Measurements from ENCODE around the gene PEX16. TPM values are rescaled to one million over a fixed set of nuclear protein-coding genes. Genes with fewer than 3 reads are reported as not detected.
A peak's percentile ranks its signal among the peaks of the same experiment; 100 is the strongest.

The PEX16 gene
- total and polyA plus RNA-seq, 2 of the 13 experiments (the other 11 are each of a cell fraction or from before 2014, with no cell fraction given) = 12.5 to 21.8 TPM

DNA sequence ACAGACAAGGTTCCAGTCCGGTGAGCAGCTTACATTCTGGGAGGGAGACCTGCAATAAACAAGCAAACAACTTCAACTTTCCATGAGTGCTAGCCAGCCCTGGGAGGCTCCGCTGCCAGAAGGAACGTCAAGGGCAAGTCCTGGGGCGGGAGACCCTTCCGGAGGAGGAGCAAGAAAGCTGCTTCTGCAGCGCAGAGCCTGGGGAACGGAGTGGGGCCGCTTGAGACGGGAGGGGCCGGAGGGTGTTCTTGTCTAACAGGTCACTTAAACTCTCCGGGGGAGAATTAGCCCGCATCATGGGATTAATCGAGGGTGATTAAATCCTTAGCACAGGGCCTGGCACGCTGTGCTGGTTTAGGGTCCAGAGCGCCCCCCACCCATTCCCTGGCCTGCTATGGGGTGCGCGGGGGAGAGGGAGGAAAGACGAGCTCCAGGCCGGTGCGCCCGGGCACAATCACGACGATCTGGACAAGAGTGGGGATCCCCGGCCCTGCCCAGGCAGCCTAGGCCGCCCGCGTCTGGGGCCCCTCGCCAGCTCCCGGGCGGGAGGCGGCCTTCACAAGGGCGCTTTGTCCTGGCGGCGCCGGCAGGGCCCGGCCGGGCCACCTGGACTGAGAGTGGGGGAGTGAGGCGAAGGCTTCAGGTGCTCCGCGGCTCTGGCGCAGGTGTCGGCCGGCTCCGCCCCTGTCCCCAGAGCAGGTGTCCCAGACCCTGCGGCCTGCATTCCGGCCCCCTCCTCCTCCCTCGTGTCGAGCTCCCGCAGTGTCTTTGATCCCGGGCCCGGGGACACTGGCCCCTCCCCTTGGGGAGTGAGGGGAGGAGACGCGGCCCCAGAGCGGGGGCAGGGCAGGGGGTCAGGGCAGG is 4.1 kb upstream of the PEX16 start (continued):
- TF ChIP-seq ZNF646 (CRISPR knock-in tag; IDR thresholded peaks at IDR 0.05) (no peak), FOXM1 (CRISPR knock-in tag; IDR thresholded peaks at IDR 0.05) (no peak), FUBP1 (CRISPR knock-in tag; IDR thresholded peaks at IDR 0.05; ENCODE audit: borderline replicate concordance) (no peak), ZNF598 (CRISPR knock-in tag; IDR thresholded peaks at IDR 0.05; ENCODE audit: borderline replicate concordance) (no peak), ZKSCAN5 (CRISPR knock-in tag; IDR thresholded peaks at IDR 0.05) (no peak), ZNF383 (CRISPR knock-in tag; IDR thresholded peaks at IDR 0.05; ENCODE audit: borderline replicate concordance) (no peak), RNF2 (conservative IDR thresholded peaks at IDR 0.05; ENCODE audit: low read depth) (no peak; the same call in 1 of the 2 replicates), SNAPC2 (CRISPR knock-in tag; IDR thresholded peaks at IDR 0.05) (no peak), TFE3 (CRISPR knock-in tag; IDR thresholded peaks at IDR 0.05) (no peak), POLR2G (IDR thresholded peaks at IDR 0.05; ENCODE audit: low read depth, low read length) (peak; percentile 60), SETDB1 (CRISPR knock-in tag; IDR thresholded peaks at IDR 0.05; ENCODE audit: borderline replicate concordance) (no peak), TBP (CRISPR knock-in tag; IDR thresholded peaks at IDR 0.05) (no peak), SMAD9 (CRISPR knock-in tag; IDR thresholded peaks at IDR 0.05) (no peak), HMG20B (CRISPR knock-in tag; conservative IDR thresholded peaks at IDR 0.05) (no peak; the same call in 1 of the 2 replicates), RAD51 (IDR thresholded peaks at IDR 0.05; ENCODE audit: borderline replicate concordance) (no peak), ZNF232 (CRISPR knock-in tag; IDR thresholded peaks at IDR 0.05; ENCODE audit: borderline replicate concordance) (no peak), ZFY (CRISPR knock-in tag; IDR thresholded peaks at IDR 0.05) (peak; percentile 75; the same call in 1 of the 2 replicates), ZNF746 (CRISPR knock-in tag; IDR thresholded peaks at IDR 0.05) (peak; percentile 81), RBAK (CRISPR knock-in tag; IDR thresholded peaks at IDR 0.05) (no peak)
- TF ChIP-seq, protein P1, sequence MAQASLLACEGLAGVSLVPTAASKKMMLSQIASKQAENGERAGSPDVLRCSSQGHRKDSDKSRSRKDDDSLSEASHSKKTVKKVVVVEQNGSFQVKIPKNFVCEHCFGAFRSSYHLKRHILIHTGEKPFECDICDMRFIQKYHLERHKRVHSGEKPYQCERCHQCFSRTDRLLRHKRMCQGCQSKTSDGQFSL (CRISPR knock-in tag; IDR thresholded peaks at IDR 0.05) = no peak
